HCT116 (cell line): ENCODE data around the gene ACSL6. TPM values are rescaled to one million over a fixed set of nuclear protein-coding genes. Genes with fewer than 3 reads are reported as not detected.

Experiments used
- ATAC-seq: fragments of 200-7000 bp; cut with Tn5 transposase; 2 replicates; pipeline ENCODE4 v1.9.1; 2020; ENCODE audit warnings: mild to moderate bottlenecking, moderate library complexity
- BruUV-seq: library from RNA; stranded (reverse); fragments of 400-500 nt; replicated peaks from 2 replicates; lab custom pipeline; 2021; lab: Mats Ljungman, UMichigan
- CTCF ChIA-PET: fragments of 300-600 bp; sonication (Branson Sonifier 250); formaldehyde crosslinking; loops from one replicate; lab custom pipeline; 2021; ENCODE audit warnings: antibody characterized with exemption; lab: Charles Lee
- POLR2A ChIA-PET: fragments of 300-600, 350-600 bp; sonication (Branson Sonifier 250); formaldehyde crosslinking; loops from one replicate; lab custom pipeline; 2021; ENCODE audit warnings: antibody characterized with exemption; lab: Charles Lee
- RAD21 ChIA-PET, 2 experiments: fragments of 300-600 bp; sonication (Branson Sonifier 250); formaldehyde crosslinking; loops; one replicate each; lab custom pipeline; 2023; ENCODE audit warnings: low total read pairs in 2 of 2; ENCODE audit not compliant: uncharacterized antibody in 2 of 2, unreplicated experiment in 2 of 2, low non-redundant PET in 1 of 2; lab: Charles Lee
- DNase-seq: peaks from one replicate; pipeline ENCODE4 v3.0.0-alpha.2; 2010; ENCODE audit warnings: low read depth, low spot score
- H2AFZ ChIP-seq: fragments of 200-600 bp; shearing (Covaris generic), sonication (generic); 2 replicates; pipeline ENCODE4 v1.6.1; 2017; ENCODE audit warnings: low read depth, mixed run types, mixed read lengths, antibody characterized with exemption, low read length; ENCODE audit not compliant: poor library complexity, severe bottlenecking
- H3K27ac ChIP-seq: 2 replicates; pipeline ENCODE4 v1.5.1; 2012; ENCODE audit warnings: low read depth, low read length
- H3K27me3 ChIP-seq: fragments of 200-600 bp; sonication (generic); 2 replicates; pipeline ENCODE4 v1.6.1; 2016; ENCODE audit warnings: mixed run types, low read length, mixed read lengths; ENCODE audit not compliant: insufficient read depth
- H3K36me3 ChIP-seq, 2 experiments: fragments of 200-500 bp in 1 of 2; fragments of 200-600 bp in 1 of 2; sonication (Bioruptor generic) in 1 of 2; sonication (generic) in 1 of 2; 2 replicates each; pipeline versions ENCODE4 v1.5.1 to v1.6.1; 2014 to 2016; ENCODE audit warnings: low read length in 2 of 2, inconsistent platforms in 1 of 2, mixed read lengths in 1 of 2, mixed run types in 1 of 2; ENCODE audit not compliant: insufficient read depth in 2 of 2, control insufficient read depth in 1 of 2
- H3K4me1 ChIP-seq, 2 experiments: fragments of 200-600 bp in 1 of 2; sonication (generic) in 1 of 2; 2 replicates each; pipeline versions ENCODE4 v1.5.1 to v1.6.1; 2012 to 2017; ENCODE audit warnings: low read length in 2 of 2, inconsistent platforms in 1 of 2, mild to moderate bottlenecking in 1 of 2, mixed read lengths in 1 of 2, mixed run types in 1 of 2, moderate library complexity in 1 of 2; ENCODE audit not compliant: insufficient read depth in 2 of 2, control insufficient read depth in 1 of 2
- H3K4me2 ChIP-seq: fragments of 200-600 bp; sonication (generic); 2 replicates; pipeline ENCODE4 v1.6.1; 2017; ENCODE audit warnings: mixed run types, low read length, mixed read lengths
- H3K4me3 ChIP-seq, 2 experiments: fragments of 200-600 bp in 1 of 2; sonication (generic) in 1 of 2; replicated peaks in 1 of 2; 2 replicates each; pipeline ENCODE4 v1.5.1; 2011 to 2016; ENCODE audit warnings: low read length in 2 of 2, control low read depth in 1 of 2, low read depth in 1 of 2, mild to moderate bottlenecking in 1 of 2, mixed read lengths in 1 of 2, mixed run types in 1 of 2
- H3K79me2 ChIP-seq: fragments of 200-600 bp; sonication (generic); 2 replicates; pipeline ENCODE4 v1.6.1; 2017; ENCODE audit warnings: mild to moderate bottlenecking, mixed run types, low read length, moderate library complexity, mixed read lengths; ENCODE audit not compliant: insufficient read depth
- H3K9ac ChIP-seq: fragments of 200-600 bp; sonication (generic); 2 replicates; pipeline ENCODE4 v1.6.1; 2016; ENCODE audit warnings: low read length, mixed read lengths
- H3K9me2 ChIP-seq: fragments of 200-600 bp; sonication (generic), shearing (Covaris generic); 2 replicates; pipeline ENCODE4 v1.6.1; 2017; ENCODE audit warnings: mixed run types, mild to moderate bottlenecking, moderate library complexity; ENCODE audit not compliant: insufficient read depth
- H3K9me3 ChIP-seq, 2 experiments: fragments of 200-500 bp in 1 of 2; fragments of 200-600 bp in 1 of 2; sonication (Bioruptor generic) in 1 of 2; sonication (generic) in 1 of 2; 2 replicates each; pipeline ENCODE4 v1.6.1; 2014 to 2017; ENCODE audit warnings: low read length in 2 of 2, mixed read lengths in 2 of 2, inconsistent platforms in 1 of 2, low read depth in 1 of 2, mild to moderate bottlenecking in 1 of 2, mixed run types in 1 of 2, moderate library complexity in 1 of 2; ENCODE audit not compliant: control insufficient read depth in 1 of 2, insufficient read depth in 1 of 2
- H4K20me1 ChIP-seq: fragments of 200-600 bp; sonication (generic), shearing (Covaris generic); 2 replicates; pipeline ENCODE4 v1.6.1; 2017; ENCODE audit warnings: mixed run types, mild to moderate bottlenecking, moderate library complexity; ENCODE audit not compliant: insufficient read depth
- CBX3 ChIP-seq: IDR thresholded peaks from 2 replicates; pipeline ENCODE4 v1.6.1; 2012; ENCODE audit warnings: low read depth
- CEBPB ChIP-seq: IDR thresholded peaks from 2 replicates; pipeline ENCODE4 v1.6.1; 2012; ENCODE audit warnings: low read depth
- EZH2 ChIP-seq: fragments of 200-600 bp; sonication (generic); IDR thresholded peaks from 2 replicates; pipeline ENCODE4 v1.6.1; 2017; ENCODE audit warnings: antibody characterized with exemption, mixed run types
- EZH2phosphoT487 ChIP-seq: fragments of 200-600 bp; IDR thresholded peaks from 2 replicates; pipeline ENCODE4 v1.6.1; 2018; ENCODE audit warnings: antibody characterized with exemption, borderline replicate concordance
- JUND ChIP-seq: IDR thresholded peaks from 2 replicates; pipeline ENCODE4 v1.6.1; 2012
- POLR2A ChIP-seq: IDR thresholded peaks from 2 replicates; pipeline ENCODE4 v1.7.0; 2011; ENCODE audit warnings: borderline replicate concordance; ENCODE audit not compliant: insufficient read depth, insufficient read length; ENCODE audit errors: extremely low read depth
- RAD21 ChIP-seq: IDR thresholded peaks from 2 replicates; pipeline ENCODE4 v1.6.1; 2012; ENCODE audit warnings: low read depth, mild to moderate bottlenecking
- SIN3A ChIP-seq: IDR thresholded peaks from 2 replicates; pipeline ENCODE4 v1.6.1; 2012; ENCODE audit warnings: low read depth
- SRF ChIP-seq: IDR thresholded peaks from 2 replicates; pipeline ENCODE4 v1.6.1; 2012; ENCODE audit warnings: low read depth
- TCF7L2 ChIP-seq: IDR thresholded peaks from 2 replicates; pipeline ENCODE4 v1.7.0; 2011; ENCODE audit warnings: borderline replicate concordance, inconsistent platforms; ENCODE audit not compliant: insufficient read depth, insufficient read length; ENCODE audit errors: extremely low read depth
- YY1 ChIP-seq: IDR thresholded peaks from 2 replicates; pipeline ENCODE4 v1.6.1; 2011; ENCODE audit warnings: low read length, low read depth, moderate library complexity, mild to moderate bottlenecking; ENCODE audit not compliant: insufficient replicate concordance; ENCODE audit errors: extremely low read depth
- ZFX ChIP-seq: fragments of 450-650 bp; IDR thresholded peaks from 2 replicates; pipeline ENCODE4 v1.6.1; 2017
- ZNF274 ChIP-seq: fragments of 200-500 bp; sonication (Bioruptor generic); IDR thresholded peaks from 2 replicates; pipeline ENCODE4 v1.6.1; 2014; ENCODE audit warnings: mild to moderate bottlenecking, low read depth, low read length, inconsistent platforms
- intact Hi-C: fragments of 100-400 bp; cut with micrococcal nuclease; formaldehyde crosslinking; loops from 2 replicates; pipeline ENCODE4 v1.10.0; 2022
- total RNA-seq: library from RNA; stranded (reverse); gene quantifications from one replicate; pipeline ENCODE4 v1.2.1, GENCODE V29; 2021; ENCODE audit not compliant: unreplicated experiment
- TF ChIP-seq, protein P1 (sequence below): IDR thresholded peaks from 2 replicates; pipeline ENCODE4 v1.6.1; 2012
- TF ChIP-seq, protein P2 (sequence below): IDR thresholded peaks from 2 replicates; pipeline ENCODE4 v1.6.1; 2011; ENCODE audit warnings: mild to moderate bottlenecking, low read length, moderate library complexity; ENCODE audit not compliant: insufficient replicate concordance; ENCODE audit errors: extremely low read depth
- TF ChIP-seq, protein P3 (sequence below), 3 experiments: fragments of 200-600 bp in 1 of 3; sonication (generic) in 1 of 3; IDR thresholded peaks in 2 of 3; conservative IDR thresholded peaks in 1 of 3; 2 replicates each; pipeline ENCODE4 v1.5.1; 2012 to 2017; ENCODE audit warnings: low read depth in 2 of 3, low read length in 2 of 3, antibody characterized with exemption in 1 of 3, borderline replicate concordance in 1 of 3, control low read depth in 1 of 3, mild to moderate bottlenecking in 1 of 3, mixed read lengths in 1 of 3, mixed run types in 1 of 3, moderate library complexity in 1 of 3; ENCODE audit not compliant: insufficient read depth in 1 of 3
- TF ChIP-seq, protein P4 (sequence below): IDR thresholded peaks from 2 replicates; pipeline ENCODE4 v1.6.1; 2012

The ACSL6 gene
- total RNA-seq, 1 experiment from 2014 or later = 2.3 TPM

DNA sequence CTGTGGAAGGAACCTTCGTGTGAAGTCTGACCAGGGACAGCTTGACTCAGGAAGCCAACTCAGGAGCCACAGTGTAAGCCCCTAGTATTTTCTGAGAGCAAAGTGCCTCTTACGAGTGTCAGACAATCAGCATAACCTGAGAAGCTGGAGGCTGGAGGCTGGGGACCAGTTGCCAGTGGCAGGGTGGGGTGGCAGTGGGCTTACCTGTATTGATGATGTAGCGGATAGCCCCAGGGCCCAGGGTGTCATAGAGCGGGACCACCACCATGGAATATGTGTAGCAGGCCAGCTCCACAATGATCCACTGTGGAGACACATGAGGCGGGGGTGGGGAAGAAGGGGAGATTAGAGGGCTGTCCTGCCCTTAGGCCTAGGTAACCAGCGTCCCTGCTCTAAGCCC, 22.9 kb downstream of the ACSL6 start:
- RAD21 ChIA-PET = no interaction called here
- H3K4me1 ChIP-seq = no peaks in the 10 kb centered on the region
- H3K36me3 ChIP-seq = no peaks in the 10 kb centered on the region
- no peak for DNase-seq
- no peak overlapping the region for H2AFZ ChIP-seq
- no peak overlapping the region for H3K4me2 ChIP-seq
- H3K79me2 ChIP-seq = no peaks in the 10 kb centered on the region
- POLR2A ChIA-PET = no interaction called here
- H4K20me1 ChIP-seq = no peaks in the 10 kb centered on the region
- CTCF ChIA-PET = no interaction called here
- H3K27ac ChIP-seq = no peak overlapping the region
- no peaks in the 10 kb centered on the region for H3K9me3 ChIP-seq
- TF ChIP-seq POLR2A = no peak
- TF ChIP-seq, protein P1, sequence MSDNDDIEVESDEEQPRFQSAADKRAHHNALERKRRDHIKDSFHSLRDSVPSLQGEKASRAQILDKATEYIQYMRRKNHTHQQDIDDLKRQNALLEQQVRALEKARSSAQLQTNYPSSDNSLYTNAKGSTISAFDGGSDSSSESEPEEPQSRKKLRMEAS = no peak
- TF ChIP-seq RAD21 = no peak
- TF ChIP-seq EZH2phosphoT487 = no peak
- TF ChIP-seq TCF7L2 = no peak
- TF ChIP-seq JUND = no peak
- TF ChIP-seq ZNF274 = no peak
- TF ChIP-seq ZFX = no peak
- no peak for TF ChIP-seq EZH2
- TF ChIP-seq CEBPB = no peak
- TF ChIP-seq SRF = no peak
- no peak for TF ChIP-seq YY1
- TF ChIP-seq, protein P2, sequence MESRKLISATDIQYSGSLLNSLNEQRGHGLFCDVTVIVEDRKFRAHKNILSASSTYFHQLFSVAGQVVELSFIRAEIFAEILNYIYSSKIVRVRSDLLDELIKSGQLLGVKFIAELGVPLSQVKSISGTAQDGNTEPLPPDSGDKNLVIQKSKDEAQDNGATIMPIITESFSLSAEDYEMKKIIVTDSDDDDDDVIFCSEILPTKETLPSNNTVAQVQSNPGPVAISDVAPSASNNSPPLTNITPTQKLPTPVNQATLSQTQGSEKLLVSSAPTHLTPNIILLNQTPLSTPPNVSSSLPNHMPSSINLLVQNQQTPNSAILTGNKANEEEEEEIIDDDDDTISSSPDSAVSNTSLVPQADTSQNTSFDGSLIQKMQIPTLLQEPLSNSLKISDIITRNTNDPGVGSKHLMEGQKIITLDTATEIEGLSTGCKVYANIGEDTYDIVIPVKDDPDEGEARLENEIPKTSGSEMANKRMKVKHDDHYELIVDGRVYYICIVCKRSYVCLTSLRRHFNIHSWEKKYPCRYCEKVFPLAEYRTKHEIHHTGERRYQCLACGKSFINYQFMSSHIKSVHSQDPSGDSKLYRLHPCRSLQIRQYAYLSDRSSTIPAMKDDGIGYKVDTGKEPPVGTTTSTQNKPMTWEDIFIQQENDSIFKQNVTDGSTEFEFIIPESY = no peak
- TF ChIP-seq, protein P3, sequence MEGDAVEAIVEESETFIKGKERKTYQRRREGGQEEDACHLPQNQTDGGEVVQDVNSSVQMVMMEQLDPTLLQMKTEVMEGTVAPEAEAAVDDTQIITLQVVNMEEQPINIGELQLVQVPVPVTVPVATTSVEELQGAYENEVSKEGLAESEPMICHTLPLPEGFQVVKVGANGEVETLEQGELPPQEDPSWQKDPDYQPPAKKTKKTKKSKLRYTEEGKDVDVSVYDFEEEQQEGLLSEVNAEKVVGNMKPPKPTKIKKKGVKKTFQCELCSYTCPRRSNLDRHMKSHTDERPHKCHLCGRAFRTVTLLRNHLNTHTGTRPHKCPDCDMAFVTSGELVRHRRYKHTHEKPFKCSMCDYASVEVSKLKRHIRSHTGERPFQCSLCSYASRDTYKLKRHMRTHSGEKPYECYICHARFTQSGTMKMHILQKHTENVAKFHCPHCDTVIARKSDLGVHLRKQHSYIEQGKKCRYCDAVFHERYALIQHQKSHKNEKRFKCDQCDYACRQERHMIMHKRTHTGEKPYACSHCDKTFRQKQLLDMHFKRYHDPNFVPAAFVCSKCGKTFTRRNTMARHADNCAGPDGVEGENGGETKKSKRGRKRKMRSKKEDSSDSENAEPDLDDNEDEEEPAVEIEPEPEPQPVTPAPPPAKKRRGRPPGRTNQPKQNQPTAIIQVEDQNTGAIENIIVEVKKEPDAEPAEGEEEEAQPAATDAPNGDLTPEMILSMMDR (IDR thresholded peaks at IDR 0.05 in 2 of 3, conservative IDR thresholded peaks at IDR 0.05 in 1 of 3; ENCODE audit: borderline replicate concordance in 1 of 3, insufficient read depth in 1 of 3, low read depth in 2 of 3, low read length in 2 of 3) = no peak
- TF ChIP-seq, protein P4, sequence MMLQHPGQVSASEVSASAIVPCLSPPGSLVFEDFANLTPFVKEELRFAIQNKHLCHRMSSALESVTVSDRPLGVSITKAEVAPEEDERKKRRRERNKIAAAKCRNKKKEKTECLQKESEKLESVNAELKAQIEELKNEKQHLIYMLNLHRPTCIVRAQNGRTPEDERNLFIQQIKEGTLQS = no peak
- TF ChIP-seq SIN3A = no peak
- TF ChIP-seq CBX3 = no peak
- no peaks in the 10 kb centered on the region for H3K9me2 ChIP-seq
- no peak overlapping the region for H3K4me3 ChIP-seq
- no peaks in the 10 kb centered on the region for H3K27me3 ChIP-seq
- BruUV-seq = no TSS peak
- H3K9ac ChIP-seq = no peak overlapping the region
- intact Hi-C loops = no loop called here
- ATAC-seq = no peak
